Stimulated activated CD8-positive, alpha-beta memory T cell treated with anti-CD3 and anti-CD28 coated beads, Interleukin-15, amount 100 ng/mL, for 4 hours (primary cell): ENCODE data around the gene SPINT1.
"Not testable (repeated sequence)": the region's sequence is repeated elsewhere in the genome, so short reads cannot be mapped to it uniquely, and the experiment has no call there.

ENCODE experiments used
- DNase-seq, 2 donors: peaks; one replicate each; pipeline ENCODE4 v3.0.0-alpha.2; 2020; ENCODE audit warnings: low read depth in 2 of 2

SPINT1 gene

GRCh38 chr15:40859206-40859851, 15.5 kb downstream of the SPINT1 start:
- DNase-seq = peak; percentile 53 to 59

- DNase-seq = not testable (repeated sequence)
Measured at GRCh38 chr15:40861147-40861546, 17.3 kb downstream of the SPINT1 start.

- no peak for DNase-seq
Measured at GRCh38 chr15:40863660-40864270, 19.9 kb downstream of the SPINT1 start.

GRCh38 chr15:40867199-40867598, 23.4 kb downstream of the SPINT1 start:
- DNase-seq = no peak

- no peak for DNase-seq
Measured at GRCh38 chr15:40869686-40870085, 25.8 kb downstream of the SPINT1 start.

GRCh38 chr15:40870716-40871115, 26.9 kb downstream of the SPINT1 start:
- DNase-seq = no peak

- DNase-seq = no peak
Measured at GRCh38 chr15:40871749-40872617, 28.1 kb downstream of the SPINT1 start.

GRCh38 chr15:40872791-40873693, 29.2 kb downstream of the SPINT1 start:
- DNase-seq = no peak

- DNase-seq = peak in 1 of 2 donors; percentile 22
Measured at GRCh38 chr15:40873694-40874561, 30.1 kb downstream of the SPINT1 start, which contains the start of gene RHOV. RHOV (minus strand) TSS chr15:40874234; CDS start chr15:40874139, 95 bp downstream.

GRCh38 chr15:40875991-40876730, 32.3 kb downstream of the SPINT1 start:
- no peak for DNase-seq

- no peak for DNase-seq
Measured at GRCh38 chr15:40877694-40878093, 33.8 kb downstream of the SPINT1 start.

GRCh38 chr15:40878785-40879184, 34.9 kb downstream of the SPINT1 start:
- DNase-seq = no peak

GRCh38 chr15:40879609-40880008, 35.8 kb downstream of the SPINT1 start:
- no peak for DNase-seq

GRCh38 chr15:40881351-40881750, 37.5 kb downstream of the SPINT1 start:
- no peak for DNase-seq

- DNase-seq = no peak
Measured at GRCh38 chr15:40886586-40886985, 42.7 kb downstream of the SPINT1 start.

GRCh38 chr15:40889112-40889511, 45.3 kb downstream of the SPINT1 start:
- DNase-seq = no peak

- no peak for DNase-seq
Measured at GRCh38 chr15:40891138-40891537, 47.3 kb downstream of the SPINT1 start.

- DNase-seq = no peak
Measured at GRCh38 chr15:40891810-40892446, 48.1 kb downstream of the SPINT1 start.

- DNase-seq = no peak
Measured at GRCh38 chr15:40892447-40893012, 48.7 kb downstream of the SPINT1 start.
